Subcutaneous adipose tissue (tissue), 4 donors: ENCODE measurements around the gene PSORS1C2. TPM values are rescaled to one million over a fixed set of nuclear protein-coding genes. Genes with fewer than 3 reads are reported as not detected.

Experiments
- total RNA-seq, 4 donors: library from RNA; depleted of rRNA; stranded (reverse); fragments of >200 nt; gene quantifications; one replicate each; pipeline ENCODE4 v1.1.0, GENCODE V29; 2016
- TF ChIP-seq, protein P1 (sequence below): fragments of 450-650 bp; IDR thresholded peaks from one replicate; pipeline ENCODE4 v1.5.1; 2016; ENCODE audit warnings: low read depth, mild to moderate bottlenecking, control low read depth, antibody characterized with exemption, moderate library complexity

Gene PSORS1C2
- total RNA-seq, 4 donors from 2014 or later = not detected

DNA sequence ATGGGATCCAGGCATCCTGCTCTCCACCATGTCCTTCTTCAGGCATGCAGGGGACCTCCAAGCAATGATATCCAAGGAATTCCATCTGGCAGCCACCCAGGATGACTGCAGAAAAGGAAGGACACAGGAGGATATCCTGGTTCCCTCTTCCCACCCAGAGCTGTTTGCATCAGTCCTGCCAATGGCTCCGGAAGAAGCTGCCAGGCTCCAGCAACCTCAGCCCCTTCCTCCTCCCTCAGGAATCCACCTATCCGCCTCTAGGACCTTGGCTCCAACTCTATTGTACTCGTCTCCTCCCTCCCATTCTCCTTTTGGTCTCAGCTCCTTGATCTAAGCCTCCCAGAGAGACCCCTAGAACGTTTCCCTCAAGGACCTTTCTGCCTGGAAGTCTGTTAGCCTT is 733 bp upstream of the PSORS1C2 start:
- TF ChIP-seq, protein P1, sequence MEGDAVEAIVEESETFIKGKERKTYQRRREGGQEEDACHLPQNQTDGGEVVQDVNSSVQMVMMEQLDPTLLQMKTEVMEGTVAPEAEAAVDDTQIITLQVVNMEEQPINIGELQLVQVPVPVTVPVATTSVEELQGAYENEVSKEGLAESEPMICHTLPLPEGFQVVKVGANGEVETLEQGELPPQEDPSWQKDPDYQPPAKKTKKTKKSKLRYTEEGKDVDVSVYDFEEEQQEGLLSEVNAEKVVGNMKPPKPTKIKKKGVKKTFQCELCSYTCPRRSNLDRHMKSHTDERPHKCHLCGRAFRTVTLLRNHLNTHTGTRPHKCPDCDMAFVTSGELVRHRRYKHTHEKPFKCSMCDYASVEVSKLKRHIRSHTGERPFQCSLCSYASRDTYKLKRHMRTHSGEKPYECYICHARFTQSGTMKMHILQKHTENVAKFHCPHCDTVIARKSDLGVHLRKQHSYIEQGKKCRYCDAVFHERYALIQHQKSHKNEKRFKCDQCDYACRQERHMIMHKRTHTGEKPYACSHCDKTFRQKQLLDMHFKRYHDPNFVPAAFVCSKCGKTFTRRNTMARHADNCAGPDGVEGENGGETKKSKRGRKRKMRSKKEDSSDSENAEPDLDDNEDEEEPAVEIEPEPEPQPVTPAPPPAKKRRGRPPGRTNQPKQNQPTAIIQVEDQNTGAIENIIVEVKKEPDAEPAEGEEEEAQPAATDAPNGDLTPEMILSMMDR = no peak

GRCh38 chr6:31135710-31136109 is 3.2 kb downstream of the PSORS1C2 start:
- TF ChIP-seq, protein P1 = no peak

DNA sequence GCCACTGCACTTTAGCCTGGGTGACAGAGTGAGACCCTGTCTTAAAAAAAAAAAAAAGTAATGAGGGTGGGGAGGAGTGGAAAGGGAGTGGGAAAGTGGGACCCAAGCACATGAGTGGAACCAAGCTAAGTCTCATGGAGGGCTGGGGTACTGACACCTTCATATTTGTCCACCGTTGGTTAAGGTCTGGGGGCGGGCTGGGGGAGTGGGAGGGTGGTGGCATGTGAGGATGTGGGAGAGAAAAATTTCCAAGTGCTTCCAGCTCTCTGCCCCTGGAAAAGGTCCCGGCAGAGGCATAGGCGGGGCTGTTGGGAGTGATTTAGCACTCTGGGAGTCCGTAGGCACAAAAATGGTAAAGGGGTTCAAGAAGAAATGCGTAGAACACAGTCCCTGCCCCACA is 6.1 kb downstream of the PSORS1C2 start:
- TF ChIP-seq, protein P1 = no peak

GRCh38 chr6:31131595-31131994 is 7.3 kb downstream of the PSORS1C2 start:
- TF ChIP-seq, protein P1 = no peak

GRCh38 chr6:31130751-31131150 is 8.1 kb downstream of the PSORS1C2 start:
- TF ChIP-seq, protein P1 = no peak

- TF ChIP-seq, protein P1 = no peak
Observed at GRCh38 chr6:31129130-31129529, 9.7 kb downstream of the PSORS1C2 start.

DNA sequence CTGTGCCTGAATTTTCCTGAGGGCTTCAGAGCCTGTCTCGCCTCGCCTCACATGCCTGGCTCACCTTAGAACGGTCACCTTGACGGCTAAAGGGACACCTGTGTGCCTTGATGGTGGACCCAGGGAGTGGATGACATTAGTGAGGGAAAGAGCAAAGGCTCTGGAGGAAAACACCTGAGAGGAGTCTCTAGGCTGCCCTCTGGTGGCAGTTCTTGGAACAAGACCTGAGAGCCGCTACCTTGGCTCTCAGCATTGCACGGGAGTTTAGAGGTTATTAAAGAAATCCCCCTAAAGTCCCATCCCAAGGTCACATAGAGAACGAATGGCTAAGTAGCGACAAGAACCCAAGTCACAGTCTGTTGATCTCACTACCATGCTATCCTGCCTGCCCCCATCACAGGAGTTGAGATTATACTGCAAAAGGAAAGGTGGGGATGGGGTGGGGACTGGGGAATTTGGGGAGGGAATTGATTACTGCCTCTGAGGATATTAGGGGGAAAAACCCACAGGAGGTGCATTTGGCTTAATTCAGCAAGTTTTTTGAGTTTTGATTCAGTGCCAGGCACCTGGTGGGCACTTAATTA is 10.7 kb downstream of the PSORS1C2 start:
- TF ChIP-seq, protein P1 = no peak
